AG09319 (cell line): ENCODE data around the gene TMEM214.

Source experiments
- DNase-seq: peaks from one replicate; pipeline ENCODE4 v3.0.0-alpha.2; 2010; ENCODE audit warnings: low read depth; ENCODE audit errors: extremely low read depth
- TF ChIP-seq, protein P1 (sequence below): IDR thresholded peaks from 2 replicates; pipeline ENCODE4 v1.5.1; 2011; ENCODE audit warnings: low read depth, mild to moderate bottlenecking, inconsistent platforms, low read length, moderate library complexity

The TMEM214 gene

GRCh38 chr2:26993768-26994167, 39.0 kb upstream of the TMEM214 start:
- no peak for DNase-seq
- TF ChIP-seq, protein P1, sequence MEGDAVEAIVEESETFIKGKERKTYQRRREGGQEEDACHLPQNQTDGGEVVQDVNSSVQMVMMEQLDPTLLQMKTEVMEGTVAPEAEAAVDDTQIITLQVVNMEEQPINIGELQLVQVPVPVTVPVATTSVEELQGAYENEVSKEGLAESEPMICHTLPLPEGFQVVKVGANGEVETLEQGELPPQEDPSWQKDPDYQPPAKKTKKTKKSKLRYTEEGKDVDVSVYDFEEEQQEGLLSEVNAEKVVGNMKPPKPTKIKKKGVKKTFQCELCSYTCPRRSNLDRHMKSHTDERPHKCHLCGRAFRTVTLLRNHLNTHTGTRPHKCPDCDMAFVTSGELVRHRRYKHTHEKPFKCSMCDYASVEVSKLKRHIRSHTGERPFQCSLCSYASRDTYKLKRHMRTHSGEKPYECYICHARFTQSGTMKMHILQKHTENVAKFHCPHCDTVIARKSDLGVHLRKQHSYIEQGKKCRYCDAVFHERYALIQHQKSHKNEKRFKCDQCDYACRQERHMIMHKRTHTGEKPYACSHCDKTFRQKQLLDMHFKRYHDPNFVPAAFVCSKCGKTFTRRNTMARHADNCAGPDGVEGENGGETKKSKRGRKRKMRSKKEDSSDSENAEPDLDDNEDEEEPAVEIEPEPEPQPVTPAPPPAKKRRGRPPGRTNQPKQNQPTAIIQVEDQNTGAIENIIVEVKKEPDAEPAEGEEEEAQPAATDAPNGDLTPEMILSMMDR: no peak

GRCh38 chr2:26994983-26995382, 37.8 kb upstream of the TMEM214 start:
- no peak for DNase-seq
- TF ChIP-seq, protein P1: no peak

DNA sequence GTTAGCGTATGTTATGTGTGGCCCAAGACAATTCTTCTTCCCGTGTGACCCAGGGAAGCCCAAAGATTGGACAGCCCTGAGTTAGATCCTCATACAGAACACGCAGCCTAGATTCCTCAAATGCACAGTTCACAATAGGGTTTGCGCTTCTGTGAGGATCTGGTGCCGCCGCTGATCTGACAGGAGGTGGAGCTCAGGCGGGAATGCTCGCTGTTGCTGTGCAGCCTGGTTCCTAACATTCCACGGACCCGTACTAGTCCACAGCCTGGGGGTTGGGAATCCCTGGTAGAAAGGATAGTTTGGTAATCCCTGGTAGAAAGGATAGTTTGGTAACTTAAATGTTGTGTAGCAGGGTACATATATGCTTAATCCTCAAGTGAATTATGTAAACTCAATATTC, 35.4 kb upstream of the TMEM214 start:
- TF ChIP-seq, protein P1: no peak
- DNase-seq: no peak

GRCh38 chr2:26998323-26998722, 34.4 kb upstream of the TMEM214 start:
- DNase-seq: no peak
- TF ChIP-seq, protein P1: no peak

DNA sequence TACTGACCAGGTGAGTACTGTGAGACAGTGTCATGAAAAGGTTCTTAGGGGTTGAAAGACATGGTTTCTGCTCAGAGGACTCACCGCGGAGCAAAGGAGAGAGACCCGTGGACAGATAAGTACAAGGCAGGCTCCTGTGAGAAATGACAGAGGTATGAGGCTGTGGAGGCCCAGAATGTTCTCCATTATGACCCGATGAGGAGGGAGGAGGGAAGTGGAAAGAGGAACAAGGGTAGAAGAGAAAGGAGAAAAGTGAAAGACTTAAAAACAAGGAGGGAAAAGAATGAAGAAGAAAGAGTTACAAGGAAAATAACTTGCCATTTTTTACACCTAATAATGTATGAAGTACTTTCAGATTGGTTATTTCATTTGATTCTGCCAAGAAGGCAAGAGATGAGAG, 32.5 kb upstream of the TMEM214 start:
- no peak for DNase-seq
- TF ChIP-seq, protein P1: no peak

GRCh38 chr2:27000995-27001394, 31.8 kb upstream of the TMEM214 start:
- TF ChIP-seq, protein P1: no peak
- DNase-seq: no peak

GRCh38 chr2:27001950-27002349, 30.8 kb upstream of the TMEM214 start:
- no peak for DNase-seq
- TF ChIP-seq, protein P1: no peak
